GM23248 (cell line): Measurements from ENCODE around the gene TRAF6. TPM values are rescaled to one million over a fixed set of nuclear protein-coding genes. Genes with fewer than 3 reads are reported as not detected.
"Not testable (repeated sequence)": the region's sequence is repeated elsewhere in the genome, so short reads cannot be mapped to it uniquely, and the experiment has no call there.

ENCODE experiments used
- DNase-seq: peaks from one replicate; pipeline ENCODE4 v3.0.0-alpha.2; 2015
- H2AFZ ChIP-seq: fragments of 200-600 bp; sonication (generic); 2 replicates; pipeline ENCODE4 v1.6.1; 2016; ENCODE audit warnings: antibody characterized with exemption
- H3F3A ChIP-seq: fragments of 200-600 bp; sonication (generic); 2 replicates; pipeline ENCODE4 v1.6.1; 2016; ENCODE audit warnings: mild to moderate bottlenecking, antibody characterized with exemption, mixed run types; ENCODE audit not compliant: insufficient read depth
- H3K27ac ChIP-seq: fragments of 200-600 bp; sonication (generic); 2 replicates; pipeline ENCODE4 v1.5.1; 2016; ENCODE audit warnings: mild to moderate bottlenecking
- H3K27me3 ChIP-seq: fragments of 200-600 bp; sonication (generic); replicated peaks from 2 replicates; pipeline ENCODE4 v1.6.1; 2016; ENCODE audit warnings: mild to moderate bottlenecking; ENCODE audit not compliant: insufficient read depth
- H3K36me3 ChIP-seq: fragments of 200-600 bp; sonication (generic); 2 replicates; pipeline ENCODE4 v1.6.1; 2016; ENCODE audit warnings: low read depth, mild to moderate bottlenecking
- H3K4me1 ChIP-seq: fragments of 200-600 bp; sonication (generic); 2 replicates; pipeline ENCODE4 v1.6.1; 2016; ENCODE audit warnings: mild to moderate bottlenecking; ENCODE audit not compliant: insufficient read depth
- H3K4me2 ChIP-seq: fragments of 200-600 bp; sonication (generic); one replicate; pipeline ENCODE4 v1.6.1; 2016; ENCODE audit warnings: mild to moderate bottlenecking; ENCODE audit not compliant: unreplicated experiment
- H3K4me3 ChIP-seq: fragments of 200-600 bp; sonication (generic); 2 replicates; pipeline ENCODE4 v1.5.1; 2016; ENCODE audit warnings: mild to moderate bottlenecking
- H3K79me2 ChIP-seq: fragments of 200-600 bp; sonication (generic); 2 replicates; pipeline ENCODE4 v1.6.1; 2016; ENCODE audit warnings: mild to moderate bottlenecking; ENCODE audit not compliant: insufficient read depth
- H3K9ac ChIP-seq: fragments of 200-600 bp; sonication (generic); 2 replicates; pipeline ENCODE4 v1.6.1; 2016; ENCODE audit warnings: mild to moderate bottlenecking
- H3K9me2 ChIP-seq: fragments of 200-600 bp; sonication (generic); 2 replicates; pipeline ENCODE4 v1.6.1; 2016; ENCODE audit warnings: mixed run types, mild to moderate bottlenecking, moderate library complexity; ENCODE audit not compliant: insufficient read depth
- H3K9me3 ChIP-seq: fragments of 200-600 bp; sonication (generic); one replicate; pipeline ENCODE4 v1.6.1; 2017; ENCODE audit warnings: low read depth
- H4K20me1 ChIP-seq: fragments of 200-600 bp; sonication (generic); 2 replicates; pipeline ENCODE4 v1.6.0; 2016; ENCODE audit not compliant: insufficient read depth
- EZH2 ChIP-seq: fragments of 200-600 bp; sonication (generic); IDR thresholded peaks from 2 replicates; pipeline ENCODE4 v1.6.1; 2018; ENCODE audit warnings: antibody characterized with exemption, mild to moderate bottlenecking; ENCODE audit not compliant: insufficient read depth, poor library complexity, severe bottlenecking
- EZH2phosphoT487 ChIP-seq: fragments of 200-600 bp; sonication (generic); IDR thresholded peaks from 2 replicates; pipeline ENCODE4 v1.6.1; 2018; ENCODE audit warnings: antibody characterized with exemption, moderate library complexity, mild to moderate bottlenecking, low read depth; ENCODE audit not compliant: insufficient read depth
- WGBS, 2 experiments: methylation state at CpG; one replicate each; pipeline ENCODE4 v1.1.6; 2015 to 2017; ENCODE audit warnings: low lambda C conversion rate in 2 of 2, low coverage in 1 of 2; ENCODE audit errors: missing lambda C conversion rate in 2 of 2; 5-methylcytosine and 5-hydroxymethylcytosine counted together
- in situ Hi-C: fragments of 300-500 bp; cut with MboI; formaldehyde crosslinking; loops from 2 replicates; pipeline ENCODE4 v1.15.0; 2020
- polyA plus RNA-seq: library from polyadenylated mRNA; unstranded; fragments of >200 nt; fragmentation: Nextera tagmentation; extraction: Ambion mirVana; gene quantifications from 2 replicates; pipeline ENCODE4 v1.2.1, GENCODE V29; 2016
- total RNA-seq: library from RNA; depleted of rRNA; stranded (reverse); fragments of >200 nt; shearing (Covaris generic); gene quantifications from 2 replicates; pipeline ENCODE4 v1.2.3, GENCODE V29; 2014; rRNA removed

TRAF6 gene, protein sequence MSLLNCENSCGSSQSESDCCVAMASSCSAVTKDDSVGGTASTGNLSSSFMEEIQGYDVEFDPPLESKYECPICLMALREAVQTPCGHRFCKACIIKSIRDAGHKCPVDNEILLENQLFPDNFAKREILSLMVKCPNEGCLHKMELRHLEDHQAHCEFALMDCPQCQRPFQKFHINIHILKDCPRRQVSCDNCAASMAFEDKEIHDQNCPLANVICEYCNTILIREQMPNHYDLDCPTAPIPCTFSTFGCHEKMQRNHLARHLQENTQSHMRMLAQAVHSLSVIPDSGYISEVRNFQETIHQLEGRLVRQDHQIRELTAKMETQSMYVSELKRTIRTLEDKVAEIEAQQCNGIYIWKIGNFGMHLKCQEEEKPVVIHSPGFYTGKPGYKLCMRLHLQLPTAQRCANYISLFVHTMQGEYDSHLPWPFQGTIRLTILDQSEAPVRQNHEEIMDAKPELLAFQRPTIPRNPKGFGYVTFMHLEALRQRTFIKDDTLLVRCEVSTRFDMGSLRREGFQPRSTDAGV
- 6.2 and 7.2 TPM in 2 replicates for total RNA-seq
- polyA plus RNA-seq, result 7.9 and 8.6 TPM in 2 replicates

DNA sequence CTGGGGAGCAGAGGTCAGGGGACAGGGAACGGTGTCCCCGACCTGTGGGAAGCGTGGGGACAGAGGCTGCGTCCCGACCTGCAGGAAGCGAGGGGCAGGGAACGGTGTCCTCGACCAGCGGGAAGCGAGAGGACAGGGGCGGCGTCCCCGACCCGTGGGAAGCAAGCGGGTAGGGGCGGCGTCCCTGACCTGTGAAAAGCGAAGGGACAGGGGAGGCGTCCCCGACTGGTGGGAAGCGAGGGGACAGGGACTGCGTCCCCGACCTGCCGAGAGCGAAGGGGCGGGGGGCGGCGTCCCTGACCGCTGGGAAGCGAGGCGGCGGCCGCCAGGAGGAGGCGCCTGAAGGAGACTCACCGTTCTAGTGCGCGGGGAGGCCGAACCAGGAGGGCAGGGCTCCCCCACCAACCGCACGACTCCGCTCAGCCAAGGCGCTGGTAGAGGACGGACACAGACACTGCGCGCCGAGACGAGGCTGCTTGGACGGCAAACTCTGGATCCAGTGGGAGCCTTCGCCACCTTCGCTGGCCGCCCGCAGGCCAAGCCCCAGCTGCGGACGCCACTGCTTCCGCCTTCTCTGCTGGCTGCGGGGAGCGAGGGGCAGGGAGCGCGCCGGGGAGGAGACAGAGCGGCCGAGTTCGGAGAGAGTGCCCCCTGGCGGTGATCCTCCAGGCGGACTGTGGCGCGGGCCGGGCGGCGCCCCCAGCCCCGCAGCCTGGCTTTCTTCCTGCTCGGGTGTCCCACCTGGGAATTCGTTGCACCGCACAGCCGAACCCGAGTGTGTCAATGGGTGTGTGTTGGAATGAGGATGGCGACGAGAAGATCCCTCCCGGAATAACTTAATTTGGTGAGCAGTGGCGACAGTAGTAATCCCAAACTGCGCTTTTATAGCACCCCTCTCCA lies at the start of gene TRAF6:
TSS of gene TRAF6 (minus strand) at position 579 of the 900 bp plus-strand sequence. CDS start 8,757 bp downstream, outside the sequence.
- Histone ChIP-seq H3K36me3 (no peaks in the 10 kb centered on the region), H4K20me1 (peaks cover 5% of the 10 kb centered on the region; the same call in 1 of the 2 replicates), H2AFZ (peak within 1 kb of the TSS; percentile 97), H3K4me3 (peak within 1 kb of the TSS; percentile 94), H3K27ac (peak within 1 kb of the TSS; percentile 78), H3K9ac (peak within 1 kb of the TSS; percentile 86), H3K79me2 (peaks cover 44% of the 10 kb centered on the region), H3K27me3 (no peaks in the 10 kb centered on the region), H3K9me2 (no peaks in the 10 kb centered on the region), H3F3A (peaks cover 23% of the 10 kb centered on the region), H3K4me1 (peaks cover 12% of the 10 kb centered on the region), H3K4me2 (peak within 1 kb of the TSS; percentile 100), H3K9me3 (no peaks in the 10 kb centered on the region)
- 1 to 2% methylated on average over 60 to 74 of the region's 81 CpGs for WGBS, 2 experiments
- in situ Hi-C loops, result no loop called here
- TF ChIP-seq EZH2phosphoT487, result no peak
- TF ChIP-seq EZH2, result no peak
- peak; percentile 92 for DNase-seq

DNA sequence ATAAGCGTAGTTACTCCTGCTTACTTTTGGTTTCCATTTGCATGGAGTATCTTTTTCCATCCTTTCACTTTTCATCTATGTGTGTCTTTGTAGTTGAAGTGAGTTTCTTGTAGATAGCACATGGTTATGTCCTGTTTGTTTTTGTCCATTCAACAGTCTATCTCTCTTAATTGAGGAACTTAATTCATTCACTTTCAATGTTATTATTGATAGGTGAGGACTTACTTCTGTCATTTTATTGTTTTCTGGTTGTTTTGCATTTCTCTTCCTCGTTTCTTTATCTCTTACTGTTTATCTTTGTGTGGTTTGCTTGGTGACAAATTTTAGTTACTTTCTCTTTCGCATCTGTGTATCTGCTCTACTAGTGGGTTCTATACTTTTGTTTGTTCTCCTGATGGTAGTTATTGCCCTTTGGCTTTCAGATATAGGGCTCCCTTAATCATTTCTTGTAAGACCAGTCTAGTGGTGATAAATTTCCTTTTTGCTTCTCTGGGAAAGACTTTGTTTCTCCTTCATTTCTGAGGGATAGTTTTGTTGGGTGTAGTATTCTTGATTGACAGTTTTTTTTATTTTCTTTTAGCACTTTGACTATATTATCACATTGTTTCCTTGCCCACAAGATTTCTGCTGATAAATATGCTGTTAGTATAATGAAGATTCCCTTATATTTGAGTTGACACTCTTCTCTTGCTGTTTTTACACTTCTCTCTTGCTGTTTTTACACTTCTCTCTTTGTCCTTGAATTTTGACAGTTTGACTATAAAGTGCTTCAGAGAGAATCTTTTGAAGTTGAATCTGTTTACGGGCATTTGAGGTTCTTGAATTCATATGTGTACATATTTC lies 48.7 kb upstream of the TRAF6 start:
- Histone ChIP-seq H3K27me3 (peaks cover 21% of the 10 kb centered on the region), H3K4me2 (no peak overlapping the region), H3K36me3 (no peaks in the 10 kb centered on the region), H3K27ac (no peak overlapping the region), H3K4me1 (no peaks in the 10 kb centered on the region), H3K9me2 (no peaks in the 10 kb centered on the region), H3K79me2 (no peaks in the 10 kb centered on the region), H3F3A (no peaks in the 10 kb centered on the region), H2AFZ (no peak overlapping the region), H4K20me1 (no peaks in the 10 kb centered on the region), H3K9me3 (no peaks in the 10 kb centered on the region), H3K9ac (no peak overlapping the region), H3K4me3 (no peak overlapping the region)
- 40 to 50% methylated on average over 4 of the region's 4 CpGs for WGBS, 2 experiments
- DNase-seq, result no peak
- TF ChIP-seq EZH2phosphoT487, result no peak
- no peak for TF ChIP-seq EZH2
- in situ Hi-C loops, result no loop called here

DNA sequence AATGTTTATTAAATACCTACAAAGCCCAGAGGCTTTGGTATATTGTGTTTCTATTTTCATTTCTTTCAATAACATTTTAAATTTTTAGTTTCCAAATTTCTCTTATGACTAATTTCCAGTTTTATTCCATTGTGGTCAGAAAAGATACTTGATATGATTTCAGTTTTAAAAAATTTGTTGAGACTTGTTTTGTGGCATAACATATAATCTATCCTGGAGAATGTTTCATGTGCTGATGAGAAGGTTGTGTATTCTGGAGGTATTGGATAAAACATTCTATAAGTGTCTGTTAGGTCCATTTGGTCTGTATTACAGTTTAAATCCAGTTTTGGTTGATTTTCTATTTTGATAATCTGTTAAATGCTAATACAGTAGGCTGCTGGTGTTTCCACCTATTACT lies 47.9 kb upstream of the TRAF6 start:
- Histone ChIP-seq H3K9me3 (no peaks in the 10 kb centered on the region), H4K20me1 (no peaks in the 10 kb centered on the region), H3K4me2 (no peak overlapping the region), H3K9ac (no peak overlapping the region), H3K36me3 (no peaks in the 10 kb centered on the region), H3K4me3 (no peak overlapping the region), H3K4me1 (no peaks in the 10 kb centered on the region), H3F3A (no peaks in the 10 kb centered on the region), H3K27me3 (peaks cover 14% of the 10 kb centered on the region), H3K9me2 (no peaks in the 10 kb centered on the region), H3K27ac (no peak overlapping the region), H2AFZ (no peak overlapping the region), H3K79me2 (no peaks in the 10 kb centered on the region)
- no peak for TF ChIP-seq EZH2phosphoT487
- no peak for TF ChIP-seq EZH2
- no peak for DNase-seq
- in situ Hi-C loops, result no loop called here

DNA sequence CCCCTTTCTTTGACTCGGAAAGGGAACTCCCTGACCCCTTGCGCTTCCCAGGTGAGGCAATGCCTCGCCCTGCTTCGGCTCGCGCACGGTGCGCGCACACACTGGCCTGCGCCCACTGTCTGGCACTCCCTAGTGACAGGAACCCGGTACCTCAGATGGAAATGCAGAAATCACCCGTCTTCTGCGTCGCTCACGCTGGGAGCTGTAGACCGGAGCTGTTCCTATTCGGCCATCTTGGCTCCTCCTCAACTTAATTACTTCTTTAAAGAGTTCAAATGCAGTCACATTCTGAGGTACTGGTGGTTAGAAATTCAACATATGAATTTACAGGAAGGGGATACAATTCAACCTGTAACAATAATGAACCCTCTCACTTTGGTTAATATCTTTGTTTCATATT lies 47.3 kb upstream of the TRAF6 start:
- H3K4me3 ChIP-seq, H3K9me3 ChIP-seq, H3F3A ChIP-seq, H3K27ac ChIP-seq, in situ Hi-C loops, H3K79me2 ChIP-seq, H3K36me3 ChIP-seq, H2AFZ ChIP-seq, H3K9me2 ChIP-seq, H3K4me1 ChIP-seq, H3K9ac ChIP-seq, H3K4me2 ChIP-seq, DNase-seq, H4K20me1 ChIP-seq: not testable (repeated sequence)
- peaks cover 14% of the 10 kb centered on the region for H3K27me3 ChIP-seq
- 75 to 85% methylated on average over 5 to 8 of the region's 17 CpGs for WGBS, 2 experiments
